H9 (cell line): ENCODE data around the gene LIMK2. TPM values are rescaled to one million over a fixed set of nuclear protein-coding genes. Genes with fewer than 3 reads are reported as not detected.
A peak's percentile ranks its signal among the peaks of the same experiment; 100 is the strongest.

Experiments used
- DNase-seq: peaks from one replicate; pipeline ENCODE4 v3.0.0-alpha.2; 2017
- H2AFZ ChIP-seq: one replicate; pipeline ENCODE4 v1.6.1; 2013; ENCODE audit warnings: mild to moderate bottlenecking, low read length, control low read depth, moderate library complexity
- H2AK5ac ChIP-seq: 2 replicates; pipeline ENCODE4 v1.6.1; 2013; ENCODE audit warnings: low read length, control low read depth, mixed read lengths; ENCODE audit not compliant: insufficient read length
- H2BK120ac ChIP-seq: one replicate; pipeline ENCODE4 v1.6.1; 2013; ENCODE audit warnings: low read depth, mild to moderate bottlenecking, low read length, control low read depth, inconsistent platforms; ENCODE audit not compliant: poor library complexity, severe bottlenecking
- H2BK12ac ChIP-seq: 2 replicates; pipeline ENCODE4 v1.6.1; 2013; ENCODE audit warnings: low read length, control low read depth, mixed read lengths, low read depth; ENCODE audit not compliant: insufficient read length
- H2BK15ac ChIP-seq: 2 replicates; pipeline ENCODE4 v1.6.1; 2013; ENCODE audit warnings: low read depth, low read length, control low read depth
- H2BK20ac ChIP-seq: one replicate; pipeline ENCODE4 v1.6.1; 2013; ENCODE audit warnings: low read depth, mild to moderate bottlenecking, low read length, control low read depth, inconsistent platforms; ENCODE audit not compliant: poor library complexity, severe bottlenecking
- H2BK5ac ChIP-seq: 2 replicates; pipeline ENCODE4 v1.6.1; 2013; ENCODE audit warnings: low read length, control low read depth, mixed read lengths; ENCODE audit not compliant: insufficient read length
- H3K14ac ChIP-seq: 2 replicates; pipeline ENCODE4 v1.6.1; 2013; ENCODE audit warnings: low read length, control low read depth; ENCODE audit not compliant: insufficient read depth
- H3K18ac ChIP-seq: 2 replicates; pipeline ENCODE4 v1.6.1; 2013; ENCODE audit warnings: low read depth, mild to moderate bottlenecking, mixed read lengths, low read length, control low read depth; ENCODE audit not compliant: insufficient read length
- H3K23ac ChIP-seq: 2 replicates; pipeline ENCODE4 v1.6.1; 2013; ENCODE audit warnings: low read length, control low read depth, mixed read lengths, low read depth; ENCODE audit not compliant: insufficient read length
- H3K23me2 ChIP-seq: 2 replicates; pipeline ENCODE4 v1.6.1; 2013; ENCODE audit warnings: low read depth, mild to moderate bottlenecking, mixed read lengths, low read length, control low read depth; ENCODE audit not compliant: insufficient read length, poor library complexity, severe bottlenecking
- H3K27ac ChIP-seq: 2 replicates; pipeline ENCODE4 v1.5.1; 2013; ENCODE audit warnings: low read length, control low read depth, mixed read lengths, low read depth; ENCODE audit not compliant: insufficient read length
- H3K27me3 ChIP-seq: 2 replicates; pipeline ENCODE4 v1.6.1; 2013; ENCODE audit warnings: low read length, control low read depth, inconsistent platforms; ENCODE audit not compliant: insufficient read depth
- H3K4ac ChIP-seq: 2 replicates; pipeline ENCODE4 v1.6.1; 2013; ENCODE audit warnings: low read depth, mild to moderate bottlenecking, control low read depth, inconsistent platforms, low read length, moderate library complexity
- H3K4me1 ChIP-seq: 2 replicates; pipeline ENCODE4 v1.6.1; 2013; ENCODE audit warnings: low read length, control low read depth, inconsistent platforms; ENCODE audit not compliant: insufficient read depth
- H3K4me2 ChIP-seq: 2 replicates; pipeline ENCODE4 v1.6.1; 2013; ENCODE audit warnings: low read length, control low read depth, mixed read lengths; ENCODE audit not compliant: insufficient read length, insufficient read depth
- H3K56ac ChIP-seq: 2 replicates; pipeline ENCODE4 v1.6.1; 2013; ENCODE audit warnings: low read depth, mild to moderate bottlenecking, mixed read lengths, low read length, control low read depth; ENCODE audit not compliant: insufficient read length
- H3K79me1 ChIP-seq: 2 replicates; pipeline ENCODE4 v1.6.1; 2013; ENCODE audit warnings: low read depth, mild to moderate bottlenecking, moderate library complexity, low read length, control low read depth, inconsistent platforms; ENCODE audit not compliant: insufficient read depth, poor library complexity, severe bottlenecking
- H3K79me2 ChIP-seq: 2 replicates; pipeline ENCODE4 v1.6.1; 2013; ENCODE audit warnings: low read length, control low read depth, inconsistent platforms; ENCODE audit not compliant: insufficient read depth
- H3K9ac ChIP-seq: 2 replicates; pipeline ENCODE4 v1.6.1; 2013; ENCODE audit warnings: low read length, control low read depth, mixed read lengths; ENCODE audit not compliant: insufficient read length; ENCODE audit errors: extremely low read depth
- H3K9me3 ChIP-seq: one replicate; pipeline ENCODE4 v1.6.1; 2013; ENCODE audit warnings: low read depth, low read length, inconsistent platforms; ENCODE audit not compliant: control insufficient read depth
- H3T11ph ChIP-seq: one replicate; pipeline ENCODE4 v1.6.1; 2013; ENCODE audit warnings: mild to moderate bottlenecking, low read length, control low read depth, inconsistent platforms
- H4K20me1 ChIP-seq: one replicate; pipeline ENCODE4 v1.6.1; 2013; ENCODE audit not compliant: control insufficient read depth, insufficient read length, insufficient read depth
- H4K5ac ChIP-seq: 2 replicates; pipeline ENCODE4 v1.6.1; 2013; ENCODE audit warnings: low read depth, mild to moderate bottlenecking, mixed read lengths, low read length, control low read depth; ENCODE audit not compliant: insufficient read length
- H4K8ac ChIP-seq: replicated peaks from 2 replicates; pipeline ENCODE4 v1.6.1; 2013; ENCODE audit warnings: low read length, control low read depth, mixed read lengths, low read depth; ENCODE audit not compliant: insufficient read length
- H4K91ac ChIP-seq: 2 replicates; pipeline ENCODE4 v1.6.1; 2013; ENCODE audit warnings: low read depth, mild to moderate bottlenecking, moderate library complexity, mixed read lengths, low read length, control low read depth; ENCODE audit not compliant: insufficient read length
- H3K27ac Mint-ChIP-seq, 3 experiments: 2 replicates in 2 of 3; 3 replicates in 1 of 3; pipeline ENCODE4 v1.8.0; 2020 to 2021; ENCODE audit warnings: mixed read lengths in 3 of 3, mild to moderate bottlenecking in 1 of 3, moderate library complexity in 1 of 3
- H3K27me3 Mint-ChIP-seq: 2 replicates; pipeline ENCODE4 v1.8.0; 2021; ENCODE audit warnings: low read depth, mild to moderate bottlenecking, moderate library complexity, mixed read lengths
- H3K36me3 Mint-ChIP-seq, 3 experiments: 2 replicates in 2 of 3; 3 replicates in 1 of 3; pipeline ENCODE4 v1.8.0; 2020 to 2021; ENCODE audit warnings: low read depth in 3 of 3, mixed read lengths in 3 of 3; ENCODE audit not compliant: insufficient read depth in 1 of 3
- H3K4me1 Mint-ChIP-seq, 2 experiments: 2 replicates each; pipeline ENCODE4 v1.8.0; 2020; ENCODE audit warnings: mixed read lengths in 2 of 2
- H3K4me3 Mint-ChIP-seq, 2 experiments: 2 replicates in 1 of 2; 3 replicates in 1 of 2; pipeline ENCODE4 v1.8.0; 2020 to 2021; ENCODE audit warnings: mild to moderate bottlenecking in 2 of 2, mixed read lengths in 2 of 2, moderate library complexity in 1 of 2
- H3K9me3 Mint-ChIP-seq, 2 experiments: 2 replicates in 1 of 2; 3 replicates in 1 of 2; pipeline ENCODE4 v1.8.0; 2020; ENCODE audit warnings: mild to moderate bottlenecking in 2 of 2, mixed read lengths in 2 of 2, moderate library complexity in 1 of 2
- CTCF ChIP-seq: fragments of 200-600 bp; sonication (generic); conservative IDR thresholded peaks from 3 replicates; pipeline ENCODE4 v1.8.0; 2021; ENCODE audit warnings: antibody characterized with exemption, mild to moderate bottlenecking
- WGBS: extraction: QIAGEN DNeasy Blood & Tissue Kit; methylation state at CpG from one replicate; pipeline ENCODE4 v1.1.7; 2013; ENCODE audit warnings: missing lambda C conversion rate, low lambda C conversion rate, mixed read lengths; ENCODE audit not compliant: insufficient read length; ENCODE audit errors: extremely low coverage; 5-methylcytosine and 5-hydroxymethylcytosine counted together
- total RNA-seq: library from RNA; stranded (reverse); gene quantifications from 2 replicates; pipeline ENCODE4 v1.2.1, GENCODE V29; 2021

The LIMK2 gene
- total RNA-seq, 1 experiment from 2014 or later: 51.3 TPM

DNA sequence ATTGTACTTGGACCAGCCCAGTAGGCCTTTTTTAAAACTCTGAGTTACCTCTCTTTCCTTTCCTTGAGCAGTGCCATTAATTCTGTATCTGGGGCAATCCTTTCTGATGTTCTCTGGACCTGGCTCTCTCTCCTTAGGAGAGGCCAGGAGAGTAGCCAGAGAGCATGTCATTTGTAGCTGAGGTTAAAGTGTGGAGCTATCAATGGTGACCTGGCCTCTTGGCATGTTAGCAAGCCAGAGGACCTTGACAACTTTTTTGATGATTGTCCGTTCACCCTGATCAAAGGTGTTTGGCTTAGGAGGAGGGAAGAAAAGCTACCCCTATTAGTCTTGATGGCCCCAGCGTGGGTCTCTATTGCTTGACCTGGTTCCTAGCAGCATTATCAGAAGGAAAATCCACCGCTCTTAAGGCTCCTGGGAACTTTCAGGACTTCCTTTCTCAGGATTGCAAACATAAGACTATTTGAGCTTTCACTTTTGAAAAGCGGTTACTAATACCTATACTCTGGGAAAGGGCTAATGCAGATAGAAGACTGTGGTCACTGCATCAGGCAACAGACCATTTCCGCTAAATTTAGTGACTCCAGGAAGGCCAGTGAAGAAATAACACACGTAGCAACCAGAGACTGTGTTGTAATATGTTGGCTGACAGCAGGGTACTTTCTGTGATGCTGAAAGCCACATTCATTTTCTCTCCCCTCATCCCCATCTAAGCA, 18.2 kb downstream of the LIMK2 start:
- no peak overlapping the region for H2AFZ ChIP-seq
- no peaks in the 10 kb centered on the region for H4K20me1 ChIP-seq
- no peak overlapping the region for H3K14ac ChIP-seq
- no peak overlapping the region for H3K9ac ChIP-seq
- TF ChIP-seq CTCF: no peak
- H3T11ph ChIP-seq: no peak overlapping the region
- no peak overlapping the region for H4K8ac ChIP-seq
- no peaks in the 10 kb centered on the region for H3K4me1 ChIP-seq
- H3K18ac ChIP-seq: no peak overlapping the region
- H3K4me2 ChIP-seq: no peak overlapping the region
- H3K4ac ChIP-seq: no peak overlapping the region
- no peak overlapping the region for H4K5ac ChIP-seq
- no peak overlapping the region for H2AK5ac ChIP-seq
- H2BK5ac ChIP-seq: no peak overlapping the region
- H3K9me3 ChIP-seq: no peaks in the 10 kb centered on the region
- no peak overlapping the region for H4K91ac ChIP-seq
- Mint-ChIP-seq H3K36me3 (peaks cover 3 to 40% (median 13%) of the 10 kb centered on the region in 3 experiments; a peak in 6 of 7 replicates), H3K27me3 (no peaks in the 10 kb centered on the region), H3K4me1 (peaks cover 10 to 15% of the 10 kb centered on the region in 2 experiments), H3K9me3 (no peaks in the 10 kb centered on the region), H3K27ac (peak overlapping the region in 1 of 3 experiments; percentile 70; a peak in 3 of 7 replicates), H3K4me3 (no peak overlapping the region)
- WGBS: no CpG with 5 or more reads among the region's 6 CpGs
- H2BK120ac ChIP-seq: no peak overlapping the region
- no peak overlapping the region for H3K23ac ChIP-seq
- no peak overlapping the region for H3K56ac ChIP-seq
- no peak overlapping the region for H2BK20ac ChIP-seq
- H2BK15ac ChIP-seq: no peak overlapping the region
- no peak for DNase-seq
- no peak overlapping the region for H3K27ac ChIP-seq
- H3K27me3 ChIP-seq: no peaks in the 10 kb centered on the region
- no peak overlapping the region for H2BK12ac ChIP-seq
- no peaks in the 10 kb centered on the region for H3K23me2 ChIP-seq
- no peaks in the 10 kb centered on the region for H3K79me2 ChIP-seq
- H3K79me1 ChIP-seq: no peaks in the 10 kb centered on the region
